NCI-H446 (cell line): ENCODE results near the gene ACTL6B.
"Not testable (repeated sequence)": the region's sequence is repeated elsewhere in the genome, so short reads cannot be mapped to it uniquely, and the experiment has no call there.

Experiments used
- DNase-seq, 2 experiments: peaks; one replicate each; lab custom pipeline; 2025; lab: John Stamatoyannopoulos, UW

ACTL6B gene

GRCh38 chr7:100655908-100656674 lies at the start of gene ACTL6B:
TSS of gene ACTL6B (minus strand) at chr7:100656448. CDS start at chr7:100656354, 94 bp downstream.
- DNase-seq, result peak; percentile 2 to 76

DNA sequence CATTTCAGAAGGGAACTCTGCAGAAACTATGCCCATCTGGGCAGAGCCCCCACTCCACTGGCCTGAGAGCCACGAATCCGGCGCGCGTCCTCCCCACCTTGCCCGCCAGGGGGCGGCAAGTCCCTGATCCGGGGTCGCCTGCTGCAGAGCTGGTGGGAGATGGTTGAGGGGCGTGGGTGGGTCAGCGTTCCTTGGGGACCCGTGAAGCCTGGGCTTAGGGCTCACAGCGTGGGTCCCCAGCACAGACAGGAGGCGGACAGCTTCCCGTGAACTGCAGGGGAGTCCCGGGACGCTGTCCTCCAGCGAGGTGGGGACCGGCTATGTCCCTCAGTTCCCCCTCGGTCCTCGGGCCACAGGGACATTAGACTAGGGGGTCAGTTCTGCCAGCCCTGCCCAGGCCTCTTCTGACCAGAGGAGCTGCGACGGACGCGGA lies 49.1 kb upstream of the ACTL6B start:
- peak; percentile 19 to 68 for DNase-seq

GRCh38 chr7:100701089-100701488 lies 44.8 kb upstream of the ACTL6B start:
- DNase-seq, result not testable (repeated sequence)

- DNase-seq, result no peak
These were observed 42.8 kb upstream of the ACTL6B start for GRCh38 chr7:100699018-100699417.

GRCh38 chr7:100696123-100696521 lies 39.9 kb upstream of the ACTL6B start:
- DNase-seq, result no peak

GRCh38 chr7:100694098-100694745 lies 38.0 kb upstream of the ACTL6B start, which contains the start of gene GIGYF1:
TSS of gene GIGYF1 (minus strand) at chr7:100694250. CDS start at chr7:100688238, 6,012 bp downstream.
- peak in 1 of 2 experiments; percentile 70 for DNase-seq

GRCh38 chr7:100693312-100694097 lies 37.3 kb upstream of the ACTL6B start:
- no peak for DNase-seq

DNA sequence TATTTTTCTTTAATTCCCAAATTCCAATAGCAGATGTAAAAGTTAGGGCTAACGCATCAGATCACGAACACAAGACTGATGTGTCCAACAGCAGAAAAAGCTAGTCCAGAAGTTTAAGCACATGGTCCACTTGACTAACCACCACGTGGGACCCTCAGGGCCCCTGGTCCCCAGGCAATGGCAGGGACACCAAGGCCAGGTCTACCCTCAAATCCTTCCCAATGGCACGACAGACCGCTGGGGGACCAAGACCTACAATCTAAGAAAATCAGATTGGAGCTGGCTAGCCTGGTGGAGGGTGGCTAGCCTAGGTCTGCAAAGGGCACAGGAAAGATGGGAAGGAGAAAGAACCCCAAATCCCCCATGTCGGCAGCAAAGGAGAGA lies 36.3 kb upstream of the ACTL6B start:
- DNase-seq, result no peak

GRCh38 chr7:100691676-100692577 lies 35.7 kb upstream of the ACTL6B start:
- DNase-seq, result peak; percentile 36 to 65

- DNase-seq, result no peak
These were observed 33.2 kb upstream of the ACTL6B start for GRCh38 chr7:100689230-100690135.

DNA sequence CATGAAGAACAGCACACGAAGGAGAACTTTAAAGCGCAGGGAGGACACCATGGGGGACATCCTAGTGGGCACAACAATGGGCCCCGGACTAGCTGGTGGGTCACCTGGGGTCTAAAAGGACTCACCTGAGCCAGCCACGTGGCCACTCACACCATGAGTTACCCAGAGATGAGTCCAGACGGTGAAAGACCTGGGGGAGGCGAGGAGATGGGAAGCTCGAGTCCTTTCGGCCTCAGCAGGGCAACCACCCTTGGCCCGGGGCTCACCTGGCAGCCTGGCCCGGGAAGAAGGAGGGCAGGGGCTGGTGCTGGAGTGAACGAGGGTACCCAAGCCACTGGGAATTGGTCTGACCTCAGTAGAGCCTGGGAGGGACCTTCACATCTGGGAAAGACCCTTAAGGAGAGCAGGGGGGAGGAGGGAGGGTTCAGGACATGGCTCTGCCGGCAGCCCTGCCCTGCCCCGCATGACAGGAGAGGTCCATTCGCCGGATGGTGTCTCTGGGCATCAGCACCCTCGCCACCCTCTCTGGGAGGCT lies 32.1 kb upstream of the ACTL6B start:
- no peak for DNase-seq

GRCh38 chr7:100687751-100688300 lies 31.6 kb upstream of the ACTL6B start:
- DNase-seq, result no peak

DNA sequence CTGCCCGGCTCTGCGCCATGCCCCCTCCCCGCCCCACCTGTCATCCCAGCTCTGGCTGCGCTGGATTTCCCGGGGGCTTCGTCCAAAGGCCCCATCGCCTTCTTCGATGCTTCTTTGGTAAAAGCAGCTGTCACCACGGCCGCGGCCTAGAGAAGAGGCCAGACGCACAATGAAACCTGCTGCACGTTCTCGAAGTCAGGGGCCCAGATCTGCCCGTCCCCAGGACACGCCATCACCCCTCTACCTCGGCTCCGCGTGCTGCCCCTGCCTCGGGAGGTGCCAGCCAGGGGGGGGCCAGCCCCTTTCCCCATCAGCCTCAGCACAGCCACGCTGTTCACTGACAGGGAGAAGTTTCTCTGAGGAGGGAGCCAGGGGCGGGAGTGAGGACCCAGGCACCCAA lies 31.0 kb upstream of the ACTL6B start:
- DNase-seq, result no peak

- no peak for DNase-seq
These were observed 30.6 kb upstream of the ACTL6B start for GRCh38 chr7:100686822-100687211.

GRCh38 chr7:100686201-100686821 lies 30.1 kb upstream of the ACTL6B start:
- DNase-seq, result no peak

DNA sequence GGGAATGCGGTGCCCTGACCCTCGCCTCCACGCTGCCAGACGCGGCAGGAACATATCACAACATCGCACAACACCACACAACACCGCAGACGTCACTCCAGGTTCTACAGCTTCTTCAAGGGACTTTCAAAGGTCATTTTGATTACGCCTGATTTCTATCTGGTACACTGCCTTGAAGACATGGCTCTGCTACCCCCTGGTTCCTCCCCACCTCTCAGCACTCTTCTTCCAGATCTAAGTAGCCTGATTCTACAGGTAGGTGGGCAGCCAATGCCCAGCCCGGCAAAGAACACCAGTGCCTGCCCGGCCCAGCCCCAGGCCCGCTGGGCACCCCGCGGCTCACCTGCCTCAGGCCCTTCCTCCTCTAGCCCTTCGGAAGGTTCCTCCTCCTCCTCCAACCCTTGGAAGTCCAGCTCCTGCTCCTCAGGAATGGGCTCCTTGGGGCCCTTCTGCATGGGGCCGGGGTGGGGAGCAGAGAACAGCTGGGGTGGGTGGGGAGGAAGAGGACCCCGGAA lies 29.4 kb upstream of the ACTL6B start:
- no peak for DNase-seq

GRCh38 chr7:100685049-100685605 lies 28.9 kb upstream of the ACTL6B start:
- DNase-seq, result no peak

GRCh38 chr7:100684534-100685042 lies 28.3 kb upstream of the ACTL6B start:
- no peak for DNase-seq
